GM12872 (cell line): ENCODE measurements around the gene NCOA1.

Source experiments
- TF ChIP-seq, protein P1 (sequence below): IDR thresholded peaks from 3 replicates; pipeline ENCODE4 v1.5.1; 2011; ENCODE audit warnings: low read depth, mild to moderate bottlenecking, low read length, moderate library complexity; ENCODE audit not compliant: insufficient read depth

NCOA1 gene

DNA sequence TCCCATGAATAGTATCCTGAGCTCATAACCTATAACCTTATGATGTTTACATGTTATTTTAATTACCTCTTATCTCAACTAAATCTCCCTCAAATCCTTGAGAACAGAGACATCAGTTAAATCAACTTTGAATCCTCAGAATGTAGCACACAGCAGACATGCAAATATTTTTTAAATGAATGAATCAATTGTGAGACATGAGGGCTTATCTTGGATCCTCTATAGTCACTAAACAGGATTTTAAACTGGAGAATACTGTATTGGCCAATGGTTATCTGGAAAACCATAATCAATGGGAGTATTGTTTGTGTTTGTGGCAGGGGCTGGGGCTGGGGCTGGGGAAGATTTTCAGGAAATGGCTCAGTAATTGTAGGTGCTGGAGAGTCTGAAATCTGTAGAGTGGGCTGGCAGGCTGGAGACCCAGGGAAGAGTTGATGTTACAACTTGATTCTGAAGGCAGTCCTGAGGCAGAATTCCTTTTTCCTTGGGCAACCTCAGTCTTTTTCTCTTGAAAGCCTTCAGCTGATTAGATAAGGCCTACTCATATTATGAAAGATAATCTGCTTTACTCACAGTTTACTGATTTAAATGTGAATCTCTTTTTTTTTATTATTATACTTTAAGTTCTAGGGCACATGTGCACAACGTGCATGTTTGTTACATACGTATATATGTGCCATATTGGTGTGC is 106.3 kb downstream of the NCOA1 start:
- TF ChIP-seq, protein P1, sequence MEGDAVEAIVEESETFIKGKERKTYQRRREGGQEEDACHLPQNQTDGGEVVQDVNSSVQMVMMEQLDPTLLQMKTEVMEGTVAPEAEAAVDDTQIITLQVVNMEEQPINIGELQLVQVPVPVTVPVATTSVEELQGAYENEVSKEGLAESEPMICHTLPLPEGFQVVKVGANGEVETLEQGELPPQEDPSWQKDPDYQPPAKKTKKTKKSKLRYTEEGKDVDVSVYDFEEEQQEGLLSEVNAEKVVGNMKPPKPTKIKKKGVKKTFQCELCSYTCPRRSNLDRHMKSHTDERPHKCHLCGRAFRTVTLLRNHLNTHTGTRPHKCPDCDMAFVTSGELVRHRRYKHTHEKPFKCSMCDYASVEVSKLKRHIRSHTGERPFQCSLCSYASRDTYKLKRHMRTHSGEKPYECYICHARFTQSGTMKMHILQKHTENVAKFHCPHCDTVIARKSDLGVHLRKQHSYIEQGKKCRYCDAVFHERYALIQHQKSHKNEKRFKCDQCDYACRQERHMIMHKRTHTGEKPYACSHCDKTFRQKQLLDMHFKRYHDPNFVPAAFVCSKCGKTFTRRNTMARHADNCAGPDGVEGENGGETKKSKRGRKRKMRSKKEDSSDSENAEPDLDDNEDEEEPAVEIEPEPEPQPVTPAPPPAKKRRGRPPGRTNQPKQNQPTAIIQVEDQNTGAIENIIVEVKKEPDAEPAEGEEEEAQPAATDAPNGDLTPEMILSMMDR, result no peak

DNA sequence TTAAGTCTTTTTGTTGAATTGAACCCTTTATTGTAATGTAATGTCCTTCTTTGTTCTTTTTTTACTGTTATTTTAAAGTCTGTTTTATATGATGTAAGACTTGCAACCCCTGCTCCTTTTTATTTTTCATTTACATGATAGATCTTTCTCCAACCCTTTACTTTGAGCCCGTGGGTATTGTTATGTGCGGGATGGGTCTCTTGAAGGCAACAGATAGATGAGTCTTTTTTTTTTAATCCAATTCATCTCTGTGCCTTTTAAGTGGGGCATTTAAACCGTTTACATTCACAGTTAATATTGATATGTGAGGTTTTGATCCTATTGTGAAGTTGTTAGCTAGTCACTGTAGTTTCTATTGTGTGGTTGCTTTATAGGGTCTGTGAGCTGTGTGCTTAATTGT is 120.6 kb downstream of the NCOA1 start:
- TF ChIP-seq, protein P1, result no peak

DNA sequence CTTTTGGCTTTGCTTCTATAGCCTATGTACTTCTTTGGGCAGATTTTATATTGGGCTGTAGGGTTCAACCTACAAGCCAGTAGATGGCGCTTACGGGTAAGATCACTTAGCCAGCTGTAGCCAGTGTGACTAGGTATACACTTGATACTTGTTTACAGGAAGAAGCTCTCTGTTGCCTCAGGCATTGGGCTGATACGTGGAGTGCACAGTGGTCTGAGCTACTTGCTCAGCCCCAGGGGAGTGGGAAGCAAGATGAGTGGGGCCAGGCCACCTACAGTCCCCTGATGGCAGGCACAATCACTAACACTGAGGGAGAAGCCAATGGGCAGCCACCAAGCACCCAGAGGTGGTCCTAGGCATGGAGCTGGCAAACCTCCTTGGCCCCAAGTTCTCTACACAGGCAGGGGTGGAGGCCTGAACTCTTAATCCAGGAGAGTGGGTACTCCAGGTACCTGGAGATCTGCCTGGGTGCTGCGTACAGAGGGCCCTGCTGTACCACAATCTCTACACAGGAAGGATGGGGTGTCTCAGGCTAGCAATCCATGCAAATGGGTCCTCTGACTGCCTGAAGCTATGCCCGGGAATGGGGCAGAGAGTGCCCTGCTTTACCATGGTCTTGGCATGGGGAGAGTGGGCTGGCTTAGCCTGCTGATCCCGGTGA is 122.2 kb downstream of the NCOA1 start:
- TF ChIP-seq, protein P1, result peak; percentile 71

DNA sequence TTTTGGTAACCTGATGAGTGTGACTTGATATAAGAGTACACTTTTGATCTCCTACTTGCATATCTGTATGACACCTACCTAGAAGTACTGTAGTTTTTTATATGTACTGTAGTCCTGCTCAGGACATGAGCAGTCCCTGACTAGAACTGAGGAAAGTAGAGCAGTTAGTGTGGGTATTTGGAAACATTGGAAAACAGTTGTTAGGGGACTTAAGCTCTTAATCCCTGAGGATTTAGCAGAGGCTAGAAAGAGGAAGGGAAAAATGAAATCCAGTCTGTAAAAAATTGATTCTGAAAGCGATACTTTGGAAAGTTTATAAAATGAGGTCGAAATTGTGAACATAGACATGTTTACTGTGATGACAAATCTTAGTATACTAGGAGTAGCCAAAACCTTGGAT is 125.6 kb downstream of the NCOA1 start:
- TF ChIP-seq, protein P1, result no peak

DNA sequence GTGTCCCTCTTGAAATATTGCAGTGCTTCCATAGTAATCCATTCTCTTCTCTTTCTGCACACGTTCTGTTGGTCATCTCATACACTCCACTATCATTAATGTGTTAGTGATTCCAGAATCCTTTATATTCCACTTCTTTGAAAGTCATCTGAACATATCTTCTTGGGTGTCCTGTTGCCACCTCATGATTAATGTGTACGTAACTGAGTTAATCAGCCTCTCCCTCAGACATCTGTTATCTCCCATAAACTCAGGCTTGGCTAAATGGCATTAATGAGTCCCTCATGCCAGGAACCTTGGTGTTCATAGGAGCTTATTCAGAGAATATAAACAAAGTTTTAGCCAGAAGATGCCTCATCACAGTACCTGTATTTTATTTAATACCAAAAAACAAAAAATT is 126.4 kb downstream of the NCOA1 start:
- TF ChIP-seq, protein P1, result no peak

DNA sequence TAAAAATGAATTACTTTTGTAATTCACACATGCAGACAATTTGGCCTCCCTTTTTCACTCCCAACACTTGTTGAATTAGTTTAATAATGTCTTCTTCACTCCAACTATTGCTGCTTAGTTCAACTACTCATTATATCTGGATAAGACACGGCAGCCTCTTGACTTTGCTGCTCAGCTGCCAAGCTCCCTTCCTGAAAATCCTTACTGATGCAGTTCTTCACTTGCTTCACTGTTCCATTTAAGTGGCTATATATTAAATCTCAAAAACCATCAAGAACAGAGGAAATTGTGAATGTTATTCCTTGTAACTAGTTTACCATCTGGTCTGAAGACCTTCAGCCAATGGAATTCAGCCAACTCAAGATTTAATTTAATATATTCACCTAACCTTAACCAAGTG is 127.1 kb downstream of the NCOA1 start:
- TF ChIP-seq, protein P1, result no peak

DNA sequence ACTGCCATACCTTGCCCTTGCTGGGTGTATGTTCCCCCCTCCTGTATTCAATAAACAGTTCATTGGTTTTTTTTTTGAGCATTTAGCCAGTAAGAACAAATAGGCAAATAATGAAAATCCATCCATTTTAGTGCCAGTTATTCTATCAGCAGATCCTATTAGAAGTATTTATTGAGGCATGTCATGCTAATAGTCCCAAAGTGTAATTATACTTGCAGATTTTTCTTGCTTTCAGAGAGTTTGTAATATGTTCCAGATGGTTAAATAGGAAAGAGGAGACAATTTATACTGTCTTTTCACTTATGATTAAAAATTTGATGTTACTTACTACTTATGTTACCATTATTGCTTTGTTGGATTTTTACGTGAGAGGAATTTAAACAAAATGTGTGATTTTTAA is 127.6 kb downstream of the NCOA1 start:
- TF ChIP-seq, protein P1, result no peak
